Naive thymus-derived CD4-positive, alpha-beta T cell (primary cell): ENCODE results near the gene EMILIN1. TPM values are rescaled to one million over a fixed set of nuclear protein-coding genes. Genes with fewer than 3 reads are reported as not detected.

Source experiments
- ATAC-seq: fragments of 150-1000 bp; cut with Tn5 transposase; 2 replicates; pipeline ENCODE4 v1.10.0; 2021; ENCODE audit warnings: mild to moderate bottlenecking, moderate library complexity
- CTCF ChIA-PET: fragments of 350-600 bp; sonication (Branson Sonifier 250); formaldehyde crosslinking; loops from one replicate; lab custom pipeline; 2021; ENCODE audit warnings: antibody characterized with exemption; lab: Charles Lee
- POLR2A ChIA-PET: fragments of 350-600 bp; sonication (Branson Sonifier 250); formaldehyde crosslinking; loops from one replicate; lab custom pipeline; 2021; ENCODE audit warnings: antibody characterized with exemption, inconsistent platforms; lab: Charles Lee
- DNase-seq, 9 donors: peaks; one replicate each; pipeline versions ENCODE4 v3.0.0 to v3.0.0-alpha.2; 2020 to 2022; ENCODE audit warnings: mixed read lengths in 1 of 9
- H3K27ac ChIP-seq: one replicate; pipeline ENCODE4 v1.7.0; 2013; ENCODE audit warnings: mild to moderate bottlenecking, low read depth, low read length, moderate library complexity
- H3K27me3 ChIP-seq, 2 donors: one replicate each; pipeline ENCODE4 v1.7.0; 2013; ENCODE audit warnings: low read length in 2 of 2, mild to moderate bottlenecking in 2 of 2, moderate library complexity in 2 of 2; ENCODE audit not compliant: control insufficient read depth in 2 of 2, insufficient read depth in 2 of 2
- H3K36me3 ChIP-seq, 3 experiments: 1 replicate in 2 of 3; 2 replicates in 1 of 3; pipeline ENCODE4 v1.7.0; 2013; ENCODE audit warnings: low read length in 3 of 3, mild to moderate bottlenecking in 3 of 3, moderate library complexity in 1 of 3; ENCODE audit not compliant: insufficient read depth in 3 of 3, control insufficient read depth in 2 of 3
- H3K4me1 ChIP-seq, 2 donors: one replicate each; pipeline ENCODE4 v1.7.0; 2013; ENCODE audit warnings: low read length in 2 of 2, mild to moderate bottlenecking in 2 of 2, moderate library complexity in 1 of 2; ENCODE audit not compliant: control insufficient read depth in 2 of 2, insufficient read depth in 2 of 2
- H3K4me3 ChIP-seq: 2 replicates; pipeline ENCODE4 v1.7.0; 2013; ENCODE audit warnings: mild to moderate bottlenecking, low read length
- H3K9me3 ChIP-seq, 3 experiments: 1 replicate in 2 of 3; 2 replicates in 1 of 3; pipeline ENCODE4 v1.7.0; 2013; ENCODE audit warnings: low read length in 3 of 3; ENCODE audit not compliant: control insufficient read depth in 2 of 3
- H3K27ac Mint-ChIP-seq, 9 donors: one replicate each; pipeline ENCODE4 v1.8.0; 2020 to 2022; ENCODE audit warnings: mixed read lengths in 9 of 9, mild to moderate bottlenecking in 8 of 9, moderate library complexity in 5 of 9, inconsistent platforms in 2 of 9
- H3K27me3 Mint-ChIP-seq, 5 donors: one replicate each; pipeline ENCODE4 v1.8.0; 2021 to 2022; ENCODE audit warnings: mixed read lengths in 5 of 5, mild to moderate bottlenecking in 1 of 5
- H3K36me3 Mint-ChIP-seq, 5 donors: one replicate each; pipeline ENCODE4 v1.8.0; 2020 to 2022; ENCODE audit warnings: mixed read lengths in 5 of 5, mild to moderate bottlenecking in 3 of 5, inconsistent platforms in 1 of 5
- H3K4me1 Mint-ChIP-seq, 7 donors: one replicate each; pipeline ENCODE4 v1.8.0; 2020 to 2022; ENCODE audit warnings: mixed read lengths in 7 of 7, mild to moderate bottlenecking in 3 of 7, inconsistent platforms in 1 of 7
- H3K4me3 Mint-ChIP-seq, 10 donors: one replicate each; pipeline ENCODE4 v1.8.0; 2020 to 2022; ENCODE audit warnings: mild to moderate bottlenecking in 10 of 10, mixed read lengths in 10 of 10, moderate library complexity in 6 of 10, inconsistent platforms in 2 of 10
- H3K9me3 Mint-ChIP-seq, 11 donors: one replicate each; pipeline ENCODE4 v1.8.0; 2020 to 2022; ENCODE audit warnings: mixed read lengths in 11 of 11, mild to moderate bottlenecking in 4 of 11, inconsistent platforms in 1 of 11, moderate library complexity in 1 of 11
- intact Hi-C, 2 donors: fragments of 100-400 bp; cut with micrococcal nuclease; formaldehyde crosslinking; loops; one replicate each; pipeline ENCODE4 v1.15.1; 2023
- polyA plus RNA-seq, 2 donors: library from polyadenylated mRNA; unstranded; fragments of 300-500 nt; fragmentation: Illumina TruSeq; gene quantifications; one replicate each; pipeline ENCODE4 v1.2.3, GENCODE V29; 2021
- total RNA-seq, 6 experiments: library from RNA in 5 of 6; stranded (reverse) in 5 of 6; gene quantifications; 1 replicate in 5 of 6; 2 replicates in 1 of 6; pipeline ENCODE4 v1.2.3 and lab custom pipeline; 2021 to 2026

Gene EMILIN1
- total and polyA plus RNA-seq, 7 experiments from 2014 or later, result 0.35 to 1.4 (median 0.73) TPM

DNA sequence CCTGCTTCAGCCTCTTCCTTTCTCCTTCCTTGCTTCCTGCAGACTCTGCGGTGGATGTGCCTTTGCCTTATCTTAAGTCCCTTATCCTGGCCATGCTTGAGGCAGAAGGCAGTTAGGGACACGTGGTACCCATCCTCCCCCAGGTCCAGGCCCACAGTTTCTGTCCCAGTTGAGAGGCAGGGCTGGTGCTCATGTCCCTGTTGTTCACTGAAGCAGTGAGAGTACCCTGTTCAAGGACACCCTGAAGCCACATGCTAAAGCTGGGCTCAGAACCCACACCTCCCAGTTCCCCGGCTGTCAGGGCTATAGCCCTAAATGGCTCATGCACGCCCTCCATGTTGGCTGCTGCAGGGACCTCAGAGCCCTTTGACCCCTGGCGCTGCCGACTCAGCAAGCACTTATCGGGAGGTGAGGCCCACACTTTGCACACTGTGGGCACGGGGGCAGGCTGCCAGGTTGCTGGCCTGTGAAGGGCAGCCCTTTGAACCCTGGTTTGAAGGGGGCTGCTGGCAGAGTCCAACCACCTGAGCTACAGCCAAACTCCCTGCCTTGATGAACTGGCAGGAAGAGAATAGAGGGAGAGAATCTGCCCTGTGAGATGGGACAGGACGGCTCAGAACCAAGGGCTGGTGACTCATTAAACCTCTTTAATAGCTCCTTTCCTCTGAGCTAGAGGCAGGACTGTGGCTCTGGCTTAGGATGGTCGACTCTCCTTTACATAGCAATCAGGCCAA, 14.4 kb downstream of the EMILIN1 start:
- no peak overlapping the region for H3K4me3 ChIP-seq
- DNase-seq, result no peak
- no peaks in the 10 kb centered on the region for H3K9me3 ChIP-seq
- no peaks in the 10 kb centered on the region for H3K27me3 ChIP-seq
- Mint-ChIP-seq H3K27me3 (no peaks in the 10 kb centered on the region), H3K4me3 (no peak overlapping the region), H3K36me3 (no peaks in the 10 kb centered on the region), H3K4me1 (peaks cover 10 to 30% (median 18%) of the 10 kb centered on the region in 7 donors), H3K9me3 (no peaks in the 10 kb centered on the region), H3K27ac (no peak overlapping the region)
- no peak overlapping the region for H3K27ac ChIP-seq
- POLR2A ChIA-PET, result interaction anchor here (12.0 kb wide), 1 partner anchor 39 kb away, joined by 106 read pairs; the partner anchor contains the start of gene AGBL5
- ATAC-seq, result no peak
- H3K4me1 ChIP-seq, result peaks cover 0 to 4% of the 10 kb centered on the region in 2 donors
- intact Hi-C loops, result no loop called here
- CTCF ChIA-PET, result interaction anchor here (0.6 kb wide), 1 partner anchor 211 kb away, joined by 3 read pairs; no protein-coding TSS in a partner anchor
- H3K36me3 ChIP-seq, result no peaks in the 10 kb centered on the region

DNA sequence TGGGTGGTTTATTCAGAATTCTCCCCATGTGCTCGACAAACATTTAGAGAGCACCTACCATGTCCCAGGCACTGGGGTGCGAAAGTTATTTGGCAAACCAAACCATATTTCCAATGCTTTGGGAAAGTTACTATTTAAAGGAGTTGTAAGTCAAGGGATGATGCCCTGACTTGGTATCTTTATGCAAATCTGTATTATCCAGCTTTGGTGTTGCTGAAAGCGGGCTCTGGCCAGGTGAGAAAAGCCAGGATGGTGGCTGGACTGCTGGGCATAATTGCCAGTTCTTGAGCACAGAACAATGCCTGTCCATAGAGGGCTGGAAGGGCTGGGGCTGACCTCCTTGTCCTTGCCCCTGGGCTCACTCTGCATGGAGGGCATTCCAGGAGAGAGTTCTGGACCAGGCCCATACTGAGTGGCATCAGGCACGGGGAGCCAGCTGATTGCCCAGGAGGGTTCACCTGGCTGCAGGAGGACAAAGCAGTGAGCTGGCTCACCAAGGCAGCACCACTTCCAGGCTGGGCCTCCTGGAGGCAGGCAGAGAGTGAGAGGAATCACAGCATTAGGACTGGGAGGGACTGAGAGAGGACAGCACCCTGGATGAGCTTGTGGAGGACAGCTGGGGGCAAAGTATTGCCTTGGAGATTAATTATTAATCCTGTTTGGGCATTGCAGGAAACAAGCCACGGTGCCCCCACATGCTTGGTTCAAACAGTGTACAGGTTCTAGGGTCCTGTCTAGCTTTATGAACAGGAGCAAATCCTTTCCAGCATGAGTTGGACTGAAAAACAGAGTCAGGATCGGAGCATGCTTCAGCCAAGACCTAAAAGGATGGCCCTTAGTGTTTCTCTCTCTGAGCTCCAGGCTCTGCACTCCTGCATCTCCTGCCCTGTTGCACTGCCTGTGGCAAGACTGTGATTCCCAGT, 15.3 kb downstream of the EMILIN1 start:
- no peaks in the 10 kb centered on the region for H3K36me3 Mint-ChIP-seq
- peaks cover 9 to 24% (median 15%) of the 10 kb centered on the region in 7 donors for H3K4me1 Mint-ChIP-seq
- H3K27me3 Mint-ChIP-seq, result no peaks in the 10 kb centered on the region
- ATAC-seq (no peak), DNase-seq (no peak)
- Histone ChIP-seq H3K4me3 (no peak overlapping the region), H3K27me3 (no peaks in the 10 kb centered on the region), H3K27ac (no peak overlapping the region), H3K9me3 (no peaks in the 10 kb centered on the region), H3K4me1 (peaks cover 0 to 4% of the 10 kb centered on the region in 2 donors), H3K36me3 (no peaks in the 10 kb centered on the region)
- H3K9me3 Mint-ChIP-seq, result no peaks in the 10 kb centered on the region
- CTCF ChIA-PET, result no interaction called here
- no peak overlapping the region for H3K4me3 Mint-ChIP-seq
- no peak overlapping the region for H3K27ac Mint-ChIP-seq
- POLR2A ChIA-PET, result no interaction called here
- intact Hi-C loops, result no loop called here

DNA sequence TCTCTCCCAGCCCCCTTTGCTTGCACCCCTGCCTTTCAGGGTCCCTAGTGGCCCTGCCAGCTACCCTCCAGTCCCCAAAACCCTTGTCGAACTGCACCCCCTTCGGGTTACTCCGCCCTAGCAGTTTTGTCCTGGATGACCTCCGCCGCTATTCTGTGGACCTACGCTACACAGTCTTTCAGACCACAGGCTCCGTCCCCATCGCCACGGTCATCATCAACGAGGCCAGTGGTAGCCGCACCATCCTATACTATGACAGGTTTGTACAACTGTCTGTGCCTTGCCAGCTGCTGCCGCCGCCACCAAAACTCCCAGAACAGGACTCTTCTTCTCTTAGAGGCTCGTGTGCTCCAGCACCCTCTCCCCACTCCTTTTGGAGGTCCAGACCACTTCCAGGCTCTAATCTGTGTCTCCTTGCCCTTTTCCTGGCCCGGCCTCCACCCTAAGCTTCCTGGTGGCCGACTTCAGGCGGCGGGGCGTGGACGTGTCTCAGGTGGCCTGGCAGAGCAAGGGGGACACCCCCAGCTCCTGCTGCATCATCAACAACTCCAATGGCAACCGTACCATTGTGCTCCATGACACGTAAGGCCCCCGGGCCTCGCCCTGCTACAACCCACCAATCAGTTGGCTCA, 16.1 kb downstream of the EMILIN1 start:
- Mint-ChIP-seq H3K9me3 (no peaks in the 10 kb centered on the region), H3K27ac (peak overlapping the region in 1 of 9 donors; percentile 62), H3K36me3 (no peaks in the 10 kb centered on the region), H3K4me3 (no peak overlapping the region), H3K4me1 (peaks cover 9 to 20% (median 14%) of the 10 kb centered on the region in 7 donors), H3K27me3 (no peaks in the 10 kb centered on the region)
- intact Hi-C loops, result no loop called here
- POLR2A ChIA-PET, result no interaction called here
- H3K27ac ChIP-seq, result no peak overlapping the region
- H3K36me3 ChIP-seq, result no peaks in the 10 kb centered on the region
- ATAC-seq, result no peak
- H3K4me3 ChIP-seq, result no peak overlapping the region
- no peak for DNase-seq
- no peaks in the 10 kb centered on the region for H3K27me3 ChIP-seq
- CTCF ChIA-PET, result no interaction called here
- no peaks in the 10 kb centered on the region for H3K9me3 ChIP-seq
- peaks cover 0 to 4% of the 10 kb centered on the region in 2 donors for H3K4me1 ChIP-seq

DNA sequence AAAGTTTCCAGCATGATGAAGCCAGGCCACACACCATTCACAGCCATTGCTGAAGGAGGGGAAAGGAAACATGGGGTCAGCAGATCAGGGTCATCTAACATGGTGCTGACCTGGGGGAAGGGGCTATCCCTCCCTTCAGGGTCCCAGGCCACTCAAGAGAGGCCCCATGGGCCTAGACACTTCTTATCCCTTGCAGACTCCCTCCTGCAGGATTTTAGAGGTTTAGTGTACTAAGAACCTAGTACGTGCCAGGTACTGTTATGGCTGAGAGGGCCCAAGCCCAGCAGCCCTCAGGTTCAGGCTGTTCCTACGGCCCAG, 17.0 kb downstream of the EMILIN1 start:
- DNase-seq (no peak), ATAC-seq (no peak)
- Histone ChIP-seq H3K4me3 (no peak overlapping the region), H3K27me3 (no peaks in the 10 kb centered on the region), H3K9me3 (no peaks in the 10 kb centered on the region), H3K27ac (no peak overlapping the region), H3K36me3 (no peaks in the 10 kb centered on the region), H3K4me1 (peaks cover 0 to 4% of the 10 kb centered on the region in 2 donors)
- H3K4me1 Mint-ChIP-seq, result peaks cover 9 to 16% (median 11%) of the 10 kb centered on the region in 7 donors
- no peaks in the 10 kb centered on the region for H3K27me3 Mint-ChIP-seq
- H3K9me3 Mint-ChIP-seq, result no peaks in the 10 kb centered on the region
- intact Hi-C loops, result no loop called here
- POLR2A ChIA-PET, result interaction anchor here (2.9 kb wide), 1 partner anchor 9 kb away, joined by 18 read pairs; the partner anchor contains the start of gene KHK
- no peak overlapping the region for H3K27ac Mint-ChIP-seq
- CTCF ChIA-PET, result interaction anchor here (1.3 kb wide), 1 partner anchor 18 kb away, joined by 3 read pairs; no protein-coding TSS in a partner anchor
- no peaks in the 10 kb centered on the region for H3K36me3 Mint-ChIP-seq
- peak overlapping the region in 5 of 10 donors; percentile 1 to 76 (median 67) for H3K4me3 Mint-ChIP-seq

DNA sequence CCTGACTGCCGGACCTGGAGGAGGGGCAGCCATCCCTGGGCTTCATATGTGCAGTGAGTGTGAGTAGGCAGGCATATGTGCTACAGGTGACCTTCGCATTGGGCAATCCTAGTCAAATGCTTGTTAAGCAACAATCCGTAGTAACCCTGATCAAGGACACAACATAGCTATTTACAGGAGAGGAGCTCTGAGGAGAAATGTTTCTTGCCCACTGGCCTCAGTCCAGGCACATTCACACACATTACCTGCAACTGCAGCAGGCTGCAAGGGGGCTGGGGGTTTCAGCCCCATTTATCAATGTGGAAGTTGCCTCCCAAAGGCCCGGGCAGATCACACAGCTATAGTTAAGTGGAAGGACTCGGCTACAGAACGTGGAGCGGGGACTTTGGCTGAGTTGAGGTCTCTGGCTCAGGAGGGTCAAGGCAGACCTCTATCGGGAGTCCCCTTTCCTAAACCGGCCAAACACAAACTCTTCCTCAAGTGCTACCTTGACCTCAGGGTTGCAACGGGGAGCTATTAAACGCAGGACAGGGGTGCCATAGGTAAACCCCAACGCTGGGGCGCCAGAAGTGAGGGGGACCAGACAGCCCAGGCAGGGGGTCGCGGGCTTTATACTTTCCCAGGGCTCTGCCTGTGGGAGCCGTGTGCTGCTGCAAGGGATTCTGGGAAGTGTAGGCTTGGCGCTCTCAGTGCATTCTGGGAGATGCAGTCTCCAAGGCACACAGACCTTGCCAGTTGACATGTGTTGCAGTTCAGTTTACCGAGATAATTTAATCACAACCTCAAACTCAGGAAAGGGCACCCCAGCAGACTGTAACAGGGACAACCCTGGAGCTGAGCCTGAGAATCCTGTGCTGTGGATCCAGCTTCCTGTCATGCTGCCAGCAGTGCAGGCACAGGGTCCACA, 17.6 kb downstream of the EMILIN1 start:
- peaks cover 0 to 4% of the 10 kb centered on the region in 2 donors for H3K4me1 ChIP-seq
- ATAC-seq (peak; percentile 80), DNase-seq (peak in 4 of 9 donors; percentile 21 to 44 (median 39))
- intact Hi-C loops, result loop anchor here in 1 of 2 donors (1.0 kb wide), 1 partner anchor 10 kb away; the partner anchor contains the start of gene KHK
- Mint-ChIP-seq H3K4me1 (peaks cover 9 to 16% (median 11%) of the 10 kb centered on the region in 7 donors), H3K27ac (peak overlapping the region in 2 of 9 donors; percentile 25 to 41), H3K4me3 (peak overlapping the region in 9 of 10 donors; percentile 29 to 76 (median 67)), H3K36me3 (no peaks in the 10 kb centered on the region), H3K9me3 (no peaks in the 10 kb centered on the region), H3K27me3 (no peaks in the 10 kb centered on the region)
- peak overlapping the region; percentile 25 for H3K4me3 ChIP-seq
- ChIA-PET CTCF (interaction anchor here (0.6 to 1.3 kb wide), 6 partner anchors 16 to 514 kb away, joined by 3 to 4 read pairs (median 3); no protein-coding TSS in a partner anchor), POLR2A (interaction anchor here (0.6 to 2.9 kb wide), 4 partner anchors 9 to 175 kb away, joined by 3 to 18 read pairs (median 4); partner anchors contain the start of genes ABHD1 and KHK)
- H3K27me3 ChIP-seq, result no peaks in the 10 kb centered on the region
- no peaks in the 10 kb centered on the region for H3K9me3 ChIP-seq
- no peak overlapping the region for H3K27ac ChIP-seq
- no peaks in the 10 kb centered on the region for H3K36me3 ChIP-seq
